ENCODE data around the gene GPX8.
A peak's percentile ranks its signal among the peaks of the same experiment; 100 is the strongest.

Gene GPX8, protein sequence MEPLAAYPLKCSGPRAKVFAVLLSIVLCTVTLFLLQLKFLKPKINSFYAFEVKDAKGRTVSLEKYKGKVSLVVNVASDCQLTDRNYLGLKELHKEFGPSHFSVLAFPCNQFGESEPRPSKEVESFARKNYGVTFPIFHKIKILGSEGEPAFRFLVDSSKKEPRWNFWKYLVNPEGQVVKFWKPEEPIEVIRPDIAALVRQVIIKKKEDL

DNA sequence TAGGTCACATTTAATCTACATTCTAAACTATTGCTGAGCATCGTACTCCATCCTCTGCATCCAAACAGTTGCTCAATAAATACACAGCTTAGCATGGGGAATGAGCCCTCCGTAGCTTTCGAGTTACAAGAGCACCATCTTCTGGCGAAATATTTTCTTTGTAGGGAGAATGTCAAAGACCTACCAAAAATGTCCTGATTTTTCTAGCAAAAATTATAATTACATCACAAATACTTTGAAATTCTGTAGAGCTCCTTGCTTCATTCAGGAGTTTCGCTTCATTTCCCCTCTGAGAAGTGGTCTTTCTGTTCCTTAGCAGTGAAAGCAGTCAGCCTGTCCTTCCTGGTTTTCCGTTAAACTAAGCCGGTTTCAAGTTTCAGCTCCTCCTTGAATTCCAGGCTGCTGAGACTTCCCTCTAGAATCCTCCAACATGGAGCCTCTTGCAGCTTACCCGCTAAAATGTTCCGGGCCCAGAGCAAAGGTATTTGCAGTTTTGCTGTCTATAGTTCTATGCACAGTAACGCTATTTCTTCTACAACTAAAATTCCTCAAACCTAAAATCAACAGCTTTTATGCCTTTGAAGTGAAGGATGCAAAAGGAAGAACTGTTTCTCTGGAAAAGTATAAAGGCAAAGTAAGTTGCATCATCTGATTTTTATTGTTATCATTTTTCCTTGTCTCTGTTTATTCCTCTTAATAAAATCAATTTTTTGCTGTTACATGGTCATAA lies at the start of gene GPX8:
GPX8 (plus strand) TSS at position 409 of the 730 bp plus-strand sequence; CDS start at position 431, 22 bp downstream.
- CTCF ChIA-PET: interaction anchor here (0.6 to 1.5 kb wide), 19 partner anchors 10 to 643 kb away, joined by 3 to 18 read pairs (median 4); no protein-coding TSS in a partner anchor
- peak; percentile 72 for DNase-seq (ENCODE audit: extremely low spot score)
- TF ChIP-seq LEF1 (IDR thresholded peaks at IDR 0.05; ENCODE audit: borderline replicate concordance) (no peak), ZNF384 (IDR thresholded peaks at IDR 0.05) (0 out of 2 replicates have a peak, but pooled peaks have one; percentile 8)
- POLR2A ChIA-PET: interaction anchor here (0.6 to 1.3 kb wide), 6 partner anchors 10 to 254 kb away, joined by 3 to 9 read pairs (median 4); no protein-coding TSS in a partner anchor

DNA sequence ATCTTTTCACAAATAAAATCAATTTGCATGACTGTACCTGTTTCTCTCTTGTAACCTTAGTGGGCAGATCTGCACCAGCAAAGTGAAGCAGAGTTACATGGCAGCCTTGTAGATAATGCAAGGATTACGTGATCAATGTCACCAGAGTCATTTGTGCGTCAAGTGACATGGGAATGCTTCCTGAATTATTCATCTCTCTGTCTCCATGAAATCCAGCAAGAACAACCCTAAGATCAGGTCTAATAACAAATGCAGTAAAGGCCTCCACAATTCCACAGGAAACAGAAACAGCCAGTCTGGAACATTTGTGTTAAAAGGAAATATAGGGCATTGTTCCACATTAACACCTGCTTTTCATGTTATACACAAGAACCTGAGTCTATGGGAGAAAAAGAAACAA lies 49.8 kb upstream of the GPX8 start:
- no peak for DNase-seq (ENCODE audit: extremely low spot score)
- TF ChIP-seq CTBP1 (IDR thresholded peaks at IDR 0.05; ENCODE audit: borderline replicate concordance) (no peak), ELF4 (IDR thresholded peaks at IDR 0.05) (no peak), TARDBP (IDR thresholded peaks at IDR 0.05) (no peak), FOXK2 (IDR thresholded peaks at IDR 0.05) (no peak), NFRKB (IDR thresholded peaks at IDR 0.05) (no peak), ZNF384 (IDR thresholded peaks at IDR 0.05) (no peak), FOXM1 (IDR thresholded peaks at IDR 0.05; ENCODE audit: borderline replicate concordance) (no peak), ARNT (IDR thresholded peaks at IDR 0.05) (no peak), HDGF (IDR thresholded peaks at IDR 0.05; ENCODE audit: borderline replicate concordance) (no peak), SUZ12 (IDR thresholded peaks at IDR 0.05) (no peak), FOXA1 (IDR thresholded peaks at IDR 0.05) (no peak)
- TF ChIP-seq, protein P1, sequence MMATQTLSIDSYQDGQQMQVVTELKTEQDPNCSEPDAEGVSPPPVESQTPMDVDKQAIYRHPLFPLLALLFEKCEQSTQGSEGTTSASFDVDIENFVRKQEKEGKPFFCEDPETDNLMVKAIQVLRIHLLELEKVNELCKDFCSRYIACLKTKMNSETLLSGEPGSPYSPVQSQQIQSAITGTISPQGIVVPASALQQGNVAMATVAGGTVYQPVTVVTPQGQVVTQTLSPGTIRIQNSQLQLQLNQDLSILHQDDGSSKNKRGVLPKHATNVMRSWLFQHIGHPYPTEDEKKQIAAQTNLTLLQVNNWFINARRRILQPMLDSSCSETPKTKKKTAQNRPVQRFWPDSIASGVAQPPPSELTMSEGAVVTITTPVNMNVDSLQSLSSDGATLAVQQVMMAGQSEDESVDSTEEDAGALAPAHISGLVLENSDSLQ (IDR thresholded peaks at IDR 0.05): no peak
- POLR2A ChIA-PET: no interaction called here
- CTCF ChIA-PET: no interaction called here

DNA sequence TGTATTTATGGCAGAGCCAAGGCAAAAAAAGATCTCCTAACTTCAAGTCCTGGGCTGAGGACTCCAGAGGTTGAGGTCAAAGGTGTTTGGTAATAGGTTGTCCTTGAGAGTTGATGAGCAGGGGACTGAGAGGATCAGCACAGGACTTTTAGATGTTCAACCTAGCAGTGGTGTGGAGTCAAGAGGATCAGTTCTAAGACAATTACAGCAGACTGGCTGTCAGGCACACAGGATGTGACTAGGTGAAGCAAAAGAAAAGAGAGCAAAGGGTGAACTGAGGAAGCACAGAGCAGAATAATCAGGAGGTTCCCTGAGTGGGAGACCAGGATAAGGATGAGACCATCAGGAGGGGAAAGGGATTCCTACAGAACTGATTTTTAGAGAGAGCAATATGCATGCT lies 46.6 kb upstream of the GPX8 start:
- TF ChIP-seq ZNF384 (IDR thresholded peaks at IDR 0.05): no peak
- TF ChIP-seq BHLHE40 (IDR thresholded peaks at IDR 0.05; ENCODE audit: borderline replicate concordance): no peak
- TF ChIP-seq FOXA1 (IDR thresholded peaks at IDR 0.05): no peak
- TF ChIP-seq FOXM1 (IDR thresholded peaks at IDR 0.05; ENCODE audit: borderline replicate concordance): no peak
- TF ChIP-seq, protein P1 (IDR thresholded peaks at IDR 0.05): no peak
- TF ChIP-seq HDGF (IDR thresholded peaks at IDR 0.05; ENCODE audit: borderline replicate concordance): no peak
- TF ChIP-seq SUZ12 (IDR thresholded peaks at IDR 0.05): no peak
- TF ChIP-seq TARDBP (IDR thresholded peaks at IDR 0.05): no peak
- no peak for TF ChIP-seq SP1 (IDR thresholded peaks at IDR 0.05)
- no peak for TF ChIP-seq ARNT (IDR thresholded peaks at IDR 0.05)
- no peak for TF ChIP-seq L3MBTL2 (conservative IDR thresholded peaks at IDR 0.05)
- no peak for TF ChIP-seq FOXK2 (IDR thresholded peaks at IDR 0.05)
- TF ChIP-seq ELF4 (IDR thresholded peaks at IDR 0.05): no peak
- no peak for TF ChIP-seq NFRKB (IDR thresholded peaks at IDR 0.05)
- TF ChIP-seq LEF1 (IDR thresholded peaks at IDR 0.05; ENCODE audit: borderline replicate concordance): no peak
- no peak for TF ChIP-seq CTBP1 (IDR thresholded peaks at IDR 0.05; ENCODE audit: borderline replicate concordance)
- no peak for DNase-seq (ENCODE audit: extremely low spot score)
- ChIA-PET POLR2A (no interaction called here), CTCF (no interaction called here)

DNA sequence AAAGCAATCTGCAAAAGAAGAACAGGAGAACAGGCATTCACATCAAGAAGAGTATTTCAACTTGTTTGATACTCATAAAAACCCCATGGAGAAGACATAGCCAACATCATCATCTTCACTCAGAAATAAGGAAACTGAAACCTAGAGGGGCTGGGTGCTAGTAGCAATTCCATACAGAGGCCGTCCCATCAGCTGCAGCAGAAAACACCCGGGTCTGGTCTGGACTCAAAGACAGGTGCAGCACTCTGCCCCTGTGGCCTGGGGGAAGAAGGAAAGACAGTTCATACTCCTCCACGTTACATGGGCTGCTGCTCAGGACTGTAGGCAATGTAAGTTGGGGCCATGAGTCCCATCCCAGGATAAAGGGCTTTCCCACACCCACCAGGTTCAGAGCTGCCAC lies 45.9 kb upstream of the GPX8 start:
- ChIA-PET CTCF (no interaction called here), POLR2A (no interaction called here)
- DNase-seq (ENCODE audit: extremely low spot score): no peak
- TF ChIP-seq FOXA1 (IDR thresholded peaks at IDR 0.05) (no peak), TARDBP (IDR thresholded peaks at IDR 0.05) (no peak), SUZ12 (IDR thresholded peaks at IDR 0.05) (no peak)

DNA sequence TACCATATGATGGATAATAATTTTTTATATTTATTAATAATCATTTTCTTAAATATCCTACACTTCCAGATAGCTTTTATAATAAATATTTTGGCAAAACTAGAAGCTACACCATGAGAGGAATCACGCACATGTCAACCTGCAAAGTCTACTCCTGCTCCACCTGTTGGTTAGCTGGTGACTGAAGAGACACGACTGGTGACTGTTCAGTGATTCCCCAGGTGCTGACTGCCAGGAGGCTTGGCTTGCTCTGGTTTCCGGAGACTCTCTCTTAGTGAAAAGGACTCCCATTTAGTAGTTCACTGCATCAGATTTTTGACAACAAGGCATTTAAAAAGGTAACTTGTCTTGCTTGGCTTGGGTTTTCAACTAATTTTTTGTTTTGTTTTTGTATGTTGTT lies 36.6 kb upstream of the GPX8 start:
- DNase-seq (ENCODE audit: extremely low spot score): no peak
- ChIA-PET POLR2A (no interaction called here), CTCF (no interaction called here)
- TF ChIP-seq, protein P1 (IDR thresholded peaks at IDR 0.05): no peak
- TF ChIP-seq FOXA1 (IDR thresholded peaks at IDR 0.05): no peak
- no peak for TF ChIP-seq SUZ12 (IDR thresholded peaks at IDR 0.05)
- no peak for TF ChIP-seq FOXK2 (IDR thresholded peaks at IDR 0.05)
- TF ChIP-seq ZNF384 (IDR thresholded peaks at IDR 0.05): no peak
- no peak for TF ChIP-seq SP1 (IDR thresholded peaks at IDR 0.05)
- TF ChIP-seq FOXM1 (IDR thresholded peaks at IDR 0.05; ENCODE audit: borderline replicate concordance): no peak
- TF ChIP-seq HDGF (IDR thresholded peaks at IDR 0.05; ENCODE audit: borderline replicate concordance): no peak
- TF ChIP-seq L3MBTL2 (conservative IDR thresholded peaks at IDR 0.05): no peak
- TF ChIP-seq NFRKB (IDR thresholded peaks at IDR 0.05): no peak
- no peak for TF ChIP-seq ELF4 (IDR thresholded peaks at IDR 0.05)
- no peak for TF ChIP-seq LEF1 (IDR thresholded peaks at IDR 0.05; ENCODE audit: borderline replicate concordance)
- no peak for TF ChIP-seq ARNT (IDR thresholded peaks at IDR 0.05)
- TF ChIP-seq TARDBP (IDR thresholded peaks at IDR 0.05): no peak

DNA sequence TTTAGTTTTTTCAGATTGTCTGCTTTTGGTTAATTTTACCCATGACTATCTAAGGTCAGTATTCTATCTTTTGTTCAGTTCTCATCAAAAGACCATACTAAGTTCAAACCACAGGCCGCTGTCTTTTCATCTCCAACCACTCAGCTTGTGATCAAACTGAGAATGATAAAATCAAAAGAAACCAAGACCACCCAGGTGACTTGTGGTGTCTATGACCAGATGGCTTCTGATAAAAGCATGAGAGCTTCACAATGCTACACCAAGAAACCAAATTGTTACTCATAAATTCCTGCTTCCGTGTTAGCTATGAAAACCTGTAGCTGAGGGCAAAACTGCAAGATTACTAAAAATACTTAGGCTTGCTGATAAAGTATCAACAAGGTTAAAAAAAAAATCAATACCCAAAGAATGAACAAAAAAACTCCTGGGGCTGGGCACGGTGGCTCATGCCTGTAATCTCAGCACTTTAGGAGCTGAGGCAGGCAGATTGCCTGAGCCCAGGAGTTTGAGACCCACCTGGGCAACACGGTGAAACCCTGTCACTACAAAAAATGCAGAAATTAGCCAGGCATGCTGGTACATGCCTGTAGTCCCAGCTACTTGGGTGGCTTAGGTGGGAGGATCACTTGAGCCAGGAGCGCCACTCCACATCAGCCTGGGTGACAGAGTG lies 25.8 kb upstream of the GPX8 start:
- TF ChIP-seq ARNT (IDR thresholded peaks at IDR 0.05): no peak
- no peak for TF ChIP-seq SUZ12 (IDR thresholded peaks at IDR 0.05)
- TF ChIP-seq ELF4 (IDR thresholded peaks at IDR 0.05): no peak
- TF ChIP-seq BHLHE40 (IDR thresholded peaks at IDR 0.05; ENCODE audit: borderline replicate concordance): no peak
- no peak for TF ChIP-seq HDGF (IDR thresholded peaks at IDR 0.05; ENCODE audit: borderline replicate concordance)
- no peak for TF ChIP-seq L3MBTL2 (conservative IDR thresholded peaks at IDR 0.05)
- no peak for TF ChIP-seq NFRKB (IDR thresholded peaks at IDR 0.05)
- no peak for TF ChIP-seq FOXA1 (IDR thresholded peaks at IDR 0.05)
- no peak for TF ChIP-seq CTBP1 (IDR thresholded peaks at IDR 0.05; ENCODE audit: borderline replicate concordance)
- TF ChIP-seq LEF1 (IDR thresholded peaks at IDR 0.05; ENCODE audit: borderline replicate concordance): no peak
- DNase-seq (ENCODE audit: extremely low spot score): no peak
- POLR2A ChIA-PET: no interaction called here
- CTCF ChIA-PET: interaction anchor here (1.0 kb wide), 1 partner anchor 25 kb away, joined by 3 read pairs; the partner anchor contains the start of gene GPX8

All from HEK293T (cell line).